RWPE2 (cell line): Measurements from ENCODE around the gene ANGPTL4.

Experiments used
- ATAC-seq: fragments of 200-7000 bp; cut with Tn5 transposase; 3 replicates; pipeline ENCODE4 v1.9.1; 2021; ENCODE audit warnings: low read depth
- DNase-seq: peaks from one replicate; pipeline ENCODE4 v3.0.0-alpha.2; 2020; ENCODE audit warnings: low spot score
- H3K27ac ChIP-seq: fragments of 450-650 bp; 2 replicates; pipeline ENCODE4 v1.5.1; 2017; ENCODE audit warnings: mild to moderate bottlenecking; ENCODE audit not compliant: poor library complexity, severe bottlenecking
- H3K27me3 ChIP-seq: fragments of 250-450 bp; sonication (Bioruptor Pico); 2 replicates; pipeline ENCODE4 v1.5.1; 2021; ENCODE audit warnings: mild to moderate bottlenecking, moderate library complexity; ENCODE audit not compliant: insufficient read depth, poor library complexity, severe bottlenecking
- H3K36me3 ChIP-seq: fragments of 250-450 bp; sonication (Bioruptor Pico); 2 replicates; pipeline ENCODE4 v1.5.1; 2020; ENCODE audit warnings: low read depth, mild to moderate bottlenecking, moderate library complexity
- H3K4me1 ChIP-seq: fragments of 250-450 bp; sonication (Bioruptor Pico); 2 replicates; pipeline ENCODE4 v1.5.1; 2021; ENCODE audit warnings: mild to moderate bottlenecking, moderate library complexity; ENCODE audit not compliant: insufficient read depth, poor library complexity, severe bottlenecking
- H3K4me3 ChIP-seq: fragments of 250-450 bp; sonication (Bioruptor Pico); 2 replicates; pipeline ENCODE4 v1.5.1; 2021; ENCODE audit warnings: mild to moderate bottlenecking, moderate library complexity; ENCODE audit not compliant: severe bottlenecking
- H3K9me3 ChIP-seq: fragments of 250-450 bp; sonication (Bioruptor Pico); 2 replicates; pipeline ENCODE4 v1.5.1; 2021; ENCODE audit warnings: mild to moderate bottlenecking, moderate library complexity; ENCODE audit not compliant: severe bottlenecking
- TF ChIP-seq, protein P1 (sequence below): fragments of 450-650 bp; IDR thresholded peaks from one replicate; pipeline ENCODE4 v1.5.1; 2017; ENCODE audit warnings: mild to moderate bottlenecking, moderate library complexity; ENCODE audit not compliant: poor library complexity, severe bottlenecking

ANGPTL4 gene

DNA sequence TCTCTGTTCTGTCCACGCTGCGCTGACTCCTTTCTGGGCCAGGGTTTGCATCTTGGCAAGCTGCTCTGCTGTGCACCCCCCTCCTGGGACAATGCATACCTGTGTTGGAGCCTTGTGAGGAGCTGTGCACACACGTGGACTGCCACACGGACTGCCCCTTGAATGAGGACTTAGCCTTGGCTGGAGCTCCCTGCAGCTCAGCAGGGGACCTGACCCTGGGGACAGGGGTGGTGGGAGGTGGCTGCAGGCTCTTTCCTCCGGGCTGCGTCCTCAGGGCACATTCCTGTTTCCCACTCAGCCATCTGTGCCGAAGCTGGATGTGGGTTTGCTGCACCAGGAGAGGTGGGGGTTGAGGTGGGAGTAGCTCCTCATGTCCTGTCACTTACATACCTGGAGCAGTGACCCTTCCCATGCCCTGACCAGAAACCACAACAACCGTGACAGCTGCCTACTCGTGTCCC lies 34.4 kb downstream of the ANGPTL4 start:
- Histone ChIP-seq H3K9me3 (no peaks in the 10 kb centered on the region), H3K4me3 (no peak overlapping the region), H3K27me3 (no peaks in the 10 kb centered on the region), H3K4me1 (peaks cover 28% of the 10 kb centered on the region), H3K36me3 (peaks cover 19% of the 10 kb centered on the region), H3K27ac (peak overlapping the region; percentile 69)
- ATAC-seq, result no peak
- no peak for DNase-seq
- TF ChIP-seq, protein P1, sequence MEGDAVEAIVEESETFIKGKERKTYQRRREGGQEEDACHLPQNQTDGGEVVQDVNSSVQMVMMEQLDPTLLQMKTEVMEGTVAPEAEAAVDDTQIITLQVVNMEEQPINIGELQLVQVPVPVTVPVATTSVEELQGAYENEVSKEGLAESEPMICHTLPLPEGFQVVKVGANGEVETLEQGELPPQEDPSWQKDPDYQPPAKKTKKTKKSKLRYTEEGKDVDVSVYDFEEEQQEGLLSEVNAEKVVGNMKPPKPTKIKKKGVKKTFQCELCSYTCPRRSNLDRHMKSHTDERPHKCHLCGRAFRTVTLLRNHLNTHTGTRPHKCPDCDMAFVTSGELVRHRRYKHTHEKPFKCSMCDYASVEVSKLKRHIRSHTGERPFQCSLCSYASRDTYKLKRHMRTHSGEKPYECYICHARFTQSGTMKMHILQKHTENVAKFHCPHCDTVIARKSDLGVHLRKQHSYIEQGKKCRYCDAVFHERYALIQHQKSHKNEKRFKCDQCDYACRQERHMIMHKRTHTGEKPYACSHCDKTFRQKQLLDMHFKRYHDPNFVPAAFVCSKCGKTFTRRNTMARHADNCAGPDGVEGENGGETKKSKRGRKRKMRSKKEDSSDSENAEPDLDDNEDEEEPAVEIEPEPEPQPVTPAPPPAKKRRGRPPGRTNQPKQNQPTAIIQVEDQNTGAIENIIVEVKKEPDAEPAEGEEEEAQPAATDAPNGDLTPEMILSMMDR, result no peak

DNA sequence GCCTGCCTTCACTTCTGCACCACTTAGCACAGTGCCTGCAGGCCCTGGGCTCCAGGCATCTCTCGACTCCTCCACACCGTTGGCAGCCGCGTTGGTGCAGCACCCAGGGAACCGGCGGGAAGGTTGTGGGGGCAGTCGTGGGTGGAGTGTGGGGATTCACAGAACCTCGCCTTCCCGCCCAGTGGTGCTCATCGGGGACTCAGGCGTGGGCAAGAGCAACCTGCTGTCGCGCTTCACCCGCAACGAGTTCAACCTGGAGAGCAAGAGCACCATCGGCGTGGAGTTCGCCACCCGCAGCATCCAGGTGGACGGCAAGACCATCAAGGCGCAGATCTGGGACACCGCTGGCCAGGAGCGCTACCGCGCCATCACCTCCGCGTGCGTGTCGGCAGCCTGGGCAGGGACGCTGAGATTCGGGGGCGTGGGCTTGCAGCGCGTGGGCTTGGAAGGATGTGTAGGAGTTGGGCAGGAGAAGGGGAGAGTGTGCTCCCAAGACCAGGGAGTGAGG lies 35.8 kb downstream of the ANGPTL4 start:
- peaks cover 23% of the 10 kb centered on the region for H3K36me3 ChIP-seq
- no peak overlapping the region for H3K4me3 ChIP-seq
- no peak for ATAC-seq
- H3K27me3 ChIP-seq, result no peaks in the 10 kb centered on the region
- DNase-seq, result no peak
- H3K9me3 ChIP-seq, result no peaks in the 10 kb centered on the region
- H3K4me1 ChIP-seq, result peaks cover 21% of the 10 kb centered on the region
- TF ChIP-seq, protein P1, result no peak
- no peak overlapping the region for H3K27ac ChIP-seq

DNA sequence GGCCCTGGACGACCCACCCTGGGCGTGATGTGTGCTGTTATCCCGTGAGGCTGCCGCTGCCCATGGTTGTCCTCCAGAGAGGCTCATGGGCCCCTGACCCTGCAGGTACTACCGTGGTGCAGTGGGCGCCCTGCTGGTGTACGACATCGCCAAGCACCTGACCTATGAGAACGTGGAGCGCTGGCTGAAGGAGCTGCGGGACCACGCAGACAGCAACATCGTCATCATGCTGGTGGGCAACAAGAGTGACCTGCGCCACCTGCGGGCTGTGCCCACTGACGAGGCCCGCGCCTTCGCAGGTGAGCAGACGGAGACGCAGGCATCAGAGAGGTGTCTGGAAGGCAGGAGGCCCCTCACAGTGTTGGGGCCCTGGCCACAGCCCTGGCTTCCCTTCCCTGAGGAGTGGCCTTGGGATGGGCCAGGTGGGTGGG lies 38.0 kb downstream of the ANGPTL4 start:
- H3K36me3 ChIP-seq, result peaks cover 17% of the 10 kb centered on the region
- H3K4me1 ChIP-seq, result peaks cover 9% of the 10 kb centered on the region
- H3K9me3 ChIP-seq, result no peaks in the 10 kb centered on the region
- H3K27ac ChIP-seq, result no peak overlapping the region
- H3K27me3 ChIP-seq, result no peaks in the 10 kb centered on the region
- ATAC-seq, result no peak
- DNase-seq, result no peak
- no peak overlapping the region for H3K4me3 ChIP-seq
- TF ChIP-seq, protein P1, result no peak

DNA sequence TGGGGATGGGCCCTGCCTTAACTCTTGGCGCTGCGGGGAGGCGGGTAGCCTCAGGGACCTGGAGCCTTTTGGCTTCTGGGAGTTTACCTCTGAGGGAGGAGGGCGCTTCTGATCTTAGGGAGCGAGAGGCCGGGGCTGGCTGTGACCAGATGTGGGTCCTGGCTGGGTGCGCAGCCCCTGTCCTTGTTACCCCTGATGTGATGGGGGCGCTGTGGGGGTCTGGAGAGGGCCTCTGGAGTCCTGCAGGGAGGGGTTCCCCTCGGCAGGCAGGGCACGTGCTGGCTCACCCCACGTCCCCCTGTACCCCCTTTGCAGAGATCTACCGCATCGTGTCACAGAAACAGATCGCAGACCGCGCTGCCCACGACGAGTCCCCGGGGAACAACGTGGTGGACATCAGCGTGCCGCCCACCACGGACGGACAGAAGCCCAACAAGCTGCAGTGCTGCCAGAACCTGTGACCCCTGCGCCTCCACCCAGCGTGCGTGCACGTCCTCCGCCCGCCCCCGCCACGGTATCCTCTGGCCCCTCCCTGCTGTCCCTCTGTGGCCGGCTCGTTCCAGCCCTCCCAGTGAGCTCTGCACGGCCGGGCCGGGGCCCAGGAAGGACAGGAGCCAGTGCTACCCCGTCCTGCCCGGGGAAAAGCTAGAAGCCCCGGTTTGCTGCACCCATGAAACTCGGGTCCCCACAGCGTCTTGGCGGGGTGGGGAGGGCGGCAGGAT lies 39.3 kb downstream of the ANGPTL4 start:
- Histone ChIP-seq H3K27me3 (no peaks in the 10 kb centered on the region), H3K9me3 (no peaks in the 10 kb centered on the region), H3K36me3 (peaks cover 17% of the 10 kb centered on the region), H3K27ac (no peak overlapping the region), H3K4me1 (no peaks in the 10 kb centered on the region), H3K4me3 (no peak overlapping the region)
- TF ChIP-seq, protein P1, result no peak
- no peak for DNase-seq
- ATAC-seq, result no peak

DNA sequence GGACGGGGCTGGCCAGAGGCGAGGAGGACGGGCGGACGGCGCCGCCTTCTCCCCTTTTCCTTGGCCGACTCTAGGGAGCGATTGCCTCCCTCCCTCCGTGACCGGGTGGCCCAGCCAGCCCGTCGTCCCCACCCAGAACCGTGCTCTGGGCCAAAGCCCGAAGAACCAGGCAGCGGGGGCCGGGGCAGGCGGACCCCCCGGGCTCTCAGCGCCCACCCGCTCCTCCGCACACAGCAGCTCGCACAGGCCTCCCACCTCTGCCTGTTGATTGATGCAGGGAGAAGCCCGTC lies 39.8 kb downstream of the ANGPTL4 start:
- ATAC-seq (no peak), DNase-seq (no peak)
- no peak overlapping the region for H3K4me3 ChIP-seq
- H3K36me3 ChIP-seq, result peaks cover 17% of the 10 kb centered on the region
- no peaks in the 10 kb centered on the region for H3K9me3 ChIP-seq
- TF ChIP-seq, protein P1, result no peak
- H3K27me3 ChIP-seq, result no peaks in the 10 kb centered on the region
- H3K27ac ChIP-seq, result no peak overlapping the region
- H3K4me1 ChIP-seq, result no peaks in the 10 kb centered on the region
